WTC11 (cell line): ENCODE results near the gene HLF. TPM values are rescaled to one million over a fixed set of nuclear protein-coding genes. Genes with fewer than 3 reads are reported as not detected.

Experiments used
- ATAC-seq: fragments of 200-7000 bp; cut with Tn5 transposase; 2 replicates; pipeline ENCODE4 v1.10.0; 2021; ENCODE audit warnings: mild to moderate bottlenecking, moderate library complexity
- CTCF ChIA-PET: fragments of 300-600 bp; sonication (Branson Sonifier 250); formaldehyde crosslinking; loops from one replicate; lab custom pipeline; 2021; ENCODE audit warnings: antibody characterized with exemption; lab: Charles Lee
- POLR2A ChIA-PET: fragments of 350-600 bp; sonication (Branson Sonifier 250); formaldehyde crosslinking; loops from one replicate; lab custom pipeline; 2021; ENCODE audit warnings: antibody characterized with exemption; lab: Charles Lee
- DNase-seq: peaks from one replicate; pipeline ENCODE4 v3.0.0; 2021; ENCODE audit warnings: low spot score
- H3K27ac Mint-ChIP-seq: 2 replicates; pipeline ENCODE4 v1.8.0; 2021; ENCODE audit warnings: mixed read lengths
- H3K27me3 Mint-ChIP-seq: 2 replicates; pipeline ENCODE4 v1.8.0; 2021; ENCODE audit warnings: low read depth, mild to moderate bottlenecking, moderate library complexity, mixed read lengths
- H3K36me3 Mint-ChIP-seq: 2 replicates; pipeline ENCODE4 v1.8.0; 2021; ENCODE audit warnings: mixed read lengths
- H3K4me1 Mint-ChIP-seq: 2 replicates; pipeline ENCODE4 v1.8.0; 2022; ENCODE audit warnings: mixed read lengths
- H3K4me3 Mint-ChIP-seq: 2 replicates; pipeline ENCODE4 v1.8.0; 2021; ENCODE audit warnings: mild to moderate bottlenecking, moderate library complexity, mixed read lengths
- H3K9me3 Mint-ChIP-seq: 2 replicates; pipeline ENCODE4 v1.8.0; 2021; ENCODE audit warnings: mixed read lengths
- ARID4B ChIP-seq: sonication (generic); formaldehyde crosslinking; IDR thresholded peaks from 2 replicates; pipeline ENCODE4 v1.8.0; 2023; ENCODE audit warnings: missing genetic modification reagents, mild to moderate bottlenecking, borderline replicate concordance
- CREM ChIP-seq: sonication (generic); formaldehyde crosslinking; IDR thresholded peaks from 2 replicates; pipeline ENCODE4 v1.8.1; 2022; ENCODE audit warnings: mild to moderate bottlenecking, missing genetic modification reagents, moderate library complexity
- E2F1 ChIP-seq: sonication (generic); formaldehyde crosslinking; IDR thresholded peaks from 2 replicates; pipeline ENCODE4 v1.8.0; 2022; ENCODE audit warnings: mild to moderate bottlenecking, missing genetic modification reagents
- E2F4 ChIP-seq: sonication (generic); formaldehyde crosslinking; IDR thresholded peaks from 2 replicates; pipeline ENCODE4 v1.8.1; 2022; ENCODE audit warnings: low read depth, mild to moderate bottlenecking, moderate library complexity, missing genetic modification reagents, borderline replicate concordance
- IRF2 ChIP-seq: sonication (generic); formaldehyde crosslinking; IDR thresholded peaks from 2 replicates; pipeline ENCODE4 v1.8.0; 2022; ENCODE audit warnings: low read depth, missing genetic modification reagents, borderline replicate concordance
- NFYB ChIP-seq: sonication (generic); formaldehyde crosslinking; conservative IDR thresholded peaks from 2 replicates; pipeline ENCODE4 v1.8.0; 2022; ENCODE audit warnings: low read depth, missing genetic modification reagents
- NR1H2 ChIP-seq: sonication (generic); formaldehyde crosslinking; IDR thresholded peaks from 2 replicates; pipeline ENCODE4 v1.9.0; 2021; ENCODE audit warnings: mild to moderate bottlenecking, moderate library complexity, missing genetic modification reagents
- NR3C1 ChIP-seq: sonication (generic); formaldehyde crosslinking; conservative IDR thresholded peaks from 2 replicates; pipeline ENCODE4 v1.8.1; 2023; ENCODE audit warnings: low read depth, mild to moderate bottlenecking, missing genetic modification reagents
- PREB ChIP-seq: sonication (generic); formaldehyde crosslinking; IDR thresholded peaks from 2 replicates; pipeline ENCODE4 v1.8.1; 2022; ENCODE audit warnings: mild to moderate bottlenecking, missing genetic modification reagents, moderate library complexity, borderline replicate concordance
- SMAD3 ChIP-seq: sonication (generic); formaldehyde crosslinking; IDR thresholded peaks from 2 replicates; pipeline ENCODE4 v1.8.0; 2022; ENCODE audit warnings: missing genetic modification reagents, mild to moderate bottlenecking, borderline replicate concordance
- TCF7 ChIP-seq: sonication (generic); formaldehyde crosslinking; IDR thresholded peaks from 2 replicates; pipeline ENCODE4 v1.8.0; 2022; ENCODE audit warnings: mild to moderate bottlenecking, low read depth, missing genetic modification reagents, moderate library complexity
- ZNF138 ChIP-seq: sonication (generic); formaldehyde crosslinking; conservative IDR thresholded peaks from 2 replicates; pipeline ENCODE4 v1.8.1; 2022; ENCODE audit warnings: mild to moderate bottlenecking, moderate library complexity, missing genetic modification reagents
- ZNF263 ChIP-seq: sonication (generic); formaldehyde crosslinking; IDR thresholded peaks from 2 replicates; pipeline ENCODE4 v1.8.1; 2022; ENCODE audit warnings: low read depth, mild to moderate bottlenecking, moderate library complexity, missing genetic modification reagents
- ZNF281 ChIP-seq: sonication (generic); formaldehyde crosslinking; IDR thresholded peaks from 2 replicates; pipeline ENCODE4 v1.8.0; 2023; ENCODE audit warnings: mild to moderate bottlenecking, missing genetic modification reagents
- ZNF512 ChIP-seq: sonication (generic); formaldehyde crosslinking; IDR thresholded peaks from 2 replicates; pipeline ENCODE4 v1.8.1; 2022; ENCODE audit warnings: missing genetic modification reagents, borderline replicate concordance
- ZNF532 ChIP-seq: fragments of 250-450 bp; sonication (Bioruptor Pico); IDR thresholded peaks from 2 replicates; pipeline ENCODE4 v1.9.0; 2021; ENCODE audit warnings: mild to moderate bottlenecking, borderline replicate concordance
- total RNA-seq: library from RNA; stranded (reverse); gene quantifications from 3 replicates; pipeline ENCODE4 v1.2.3, GENCODE V29; 2021

The HLF gene
- total RNA-seq, 1 experiment from 2014 or later: 0.31 TPM

GRCh38 chr17:55248077-55248476 lies 16.7 kb upstream of the HLF start:
- peaks cover 11% of the 10 kb centered on the region for H3K4me1 Mint-ChIP-seq
- POLR2A ChIA-PET: no interaction called here

More at GRCh38 chr17:55248077-55248476, 16.7 kb upstream of the HLF start:
- DNase-seq (no peak), ATAC-seq (no peak)
- Mint-ChIP-seq H3K9me3 (peaks cover 16% of the 10 kb centered on the region), H3K27me3 (peaks cover 10% of the 10 kb centered on the region), H3K27ac (no peak overlapping the region), H3K4me3 (no peak overlapping the region), H3K36me3 (no peaks in the 10 kb centered on the region)
- TF ChIP-seq NFYB (CRISPR knock-in tag) (no peak), CREM (CRISPR knock-in tag) (no peak), ZNF263 (CRISPR knock-in tag) (no peak), NR1H2 (CRISPR knock-in tag) (no peak), SMAD3 (CRISPR knock-in tag) (no peak), ZNF281 (CRISPR knock-in tag) (no peak), ZNF138 (CRISPR knock-in tag) (no peak), PREB (CRISPR knock-in tag) (no peak), ZNF532 (no peak), TCF7 (no peak), E2F4 (CRISPR knock-in tag) (no peak), IRF2 (CRISPR knock-in tag) (no peak), NR3C1 (CRISPR knock-in tag) (no peak), ARID4B (CRISPR knock-in tag) (no peak), E2F1 (no peak), ZNF512 (CRISPR knock-in tag) (no peak)
- CTCF ChIA-PET: no interaction called here
